Measurements from ENCODE around the gene FOXL2.

DNA sequence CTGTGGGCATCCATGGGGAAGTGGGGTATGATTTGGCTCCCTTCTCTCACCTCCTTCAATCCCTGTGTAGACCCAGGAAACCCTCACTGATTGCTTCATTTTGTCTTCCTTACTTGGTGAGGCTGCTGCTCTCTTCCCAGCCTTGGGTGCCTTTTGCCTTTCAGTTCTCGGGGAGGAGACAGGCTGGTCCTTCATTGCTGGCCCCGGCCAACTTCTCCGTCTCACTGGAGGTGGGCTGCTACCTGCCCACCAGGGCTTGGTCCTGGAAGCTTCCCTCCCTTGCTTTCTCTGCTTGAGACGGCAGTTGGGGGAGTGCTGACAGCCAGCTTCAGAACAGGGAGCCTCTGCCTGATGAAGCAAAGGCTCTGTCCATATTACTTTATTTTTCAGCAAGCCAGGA is 4.7 kb downstream of the FOXL2 start:
- no peak for TF ChIP-seq GATA3 (IDR thresholded peaks at IDR 0.05; ENCODE audit: low read depth, low read length)
- no peak for TF ChIP-seq GATA2 (IDR thresholded peaks at IDR 0.05; ENCODE audit: low read depth, low read length)
